Panc1 (cell line): ENCODE data around the gene NPL. TPM values are rescaled to one million over a fixed set of nuclear protein-coding genes. Genes with fewer than 3 reads are reported as not detected.

ENCODE experiments used
- ATAC-seq: fragments of 200-7000 bp; cut with Tn5 transposase; 2 replicates; pipeline ENCODE4 v1.9.1; 2020; ENCODE audit warnings: mild to moderate bottlenecking, moderate library complexity
- BruUV-seq: library from RNA; stranded (reverse); fragments of 400-500 nt; replicated peaks from 2 replicates; lab custom pipeline; 2021; lab: Mats Ljungman, UMichigan
- CTCF ChIA-PET: fragments of 300-600 bp; sonication (Branson Sonifier 250); formaldehyde crosslinking; loops from one replicate; lab custom pipeline; 2022; ENCODE audit warnings: antibody characterized with exemption; lab: Charles Lee
- POLR2A ChIA-PET: fragments of 300-600 bp; sonication (Branson Sonifier 250); formaldehyde crosslinking; loops from one replicate; lab custom pipeline; 2022; ENCODE audit warnings: antibody characterized with exemption; lab: Charles Lee
- DNase-seq: peaks from one replicate; pipeline ENCODE4 v3.0.0-alpha.2; 2010; ENCODE audit warnings: low read depth, low spot score
- H3K27ac ChIP-seq: 2 replicates; pipeline ENCODE4 v1.5.1; 2011; ENCODE audit warnings: mild to moderate bottlenecking, low read length, inconsistent platforms
- H3K27me3 ChIP-seq: fragments of 200-500 bp; sonication (Bioruptor generic); 2 replicates; pipeline ENCODE4 v1.6.0; 2014; ENCODE audit warnings: low read length, inconsistent platforms; ENCODE audit not compliant: control insufficient read depth, insufficient read depth
- H3K36me3 ChIP-seq: fragments of 200-500 bp; sonication (Bioruptor generic); 2 replicates; pipeline ENCODE4 v1.5.1; 2014; ENCODE audit warnings: inconsistent platforms, mild to moderate bottlenecking, low read length, moderate library complexity; ENCODE audit not compliant: control insufficient read depth, insufficient read depth
- H3K4me1 ChIP-seq: 2 replicates; pipeline ENCODE4 v1.5.1; 2011; ENCODE audit warnings: inconsistent platforms, mild to moderate bottlenecking, low read length, moderate library complexity; ENCODE audit not compliant: control insufficient read depth, insufficient read depth
- H3K4me3 ChIP-seq, 2 experiments: 2 replicates each; pipeline ENCODE4 v1.5.1; 2011 to 2012; ENCODE audit warnings: low read depth in 2 of 2, low read length in 2 of 2, mild to moderate bottlenecking in 2 of 2, inconsistent platforms in 1 of 2, moderate library complexity in 1 of 2
- H3K9me3 ChIP-seq: fragments of 200-500 bp; sonication (Bioruptor generic); 2 replicates; pipeline ENCODE4 v1.5.1; 2014; ENCODE audit warnings: low read depth, mild to moderate bottlenecking, inconsistent platforms, low read length, moderate library complexity; ENCODE audit not compliant: control insufficient read depth, insufficient read depth
- POLR2AphosphoS5 ChIP-seq: IDR thresholded peaks from 2 replicates; pipeline ENCODE4 v1.6.1; 2012; ENCODE audit warnings: mild to moderate bottlenecking, low read depth, low read length, moderate library complexity
- SIN3A ChIP-seq: IDR thresholded peaks from 2 replicates; pipeline ENCODE4 v1.6.1; 2012; ENCODE audit warnings: low read depth, mild to moderate bottlenecking, low read length, moderate library complexity, borderline replicate concordance; ENCODE audit not compliant: insufficient read depth
- TCF7L2 ChIP-seq: IDR thresholded peaks from 2 replicates; pipeline ENCODE4 v1.6.1; 2011; ENCODE audit warnings: mild to moderate bottlenecking, low read depth, low read length, inconsistent platforms
- in situ Hi-C: cut with HindIII; loops from 2 replicates; pipeline ENCODE4 v1.10.0; 2016; ENCODE audit warnings: low sequenced_read_pairs, low pct_unique_long_range_greater_than_20kb
- intact Hi-C: fragments of 100-400 bp; cut with micrococcal nuclease; formaldehyde crosslinking; loops from one replicate; pipeline ENCODE4 v1.10.0; 2022; ENCODE audit not compliant: unreplicated experiment
- total RNA-seq: library from RNA; stranded (reverse); gene quantifications from one replicate; pipeline ENCODE4 v1.2.1, GENCODE V29; 2021; ENCODE audit not compliant: unreplicated experiment
- TF ChIP-seq, protein P1 (sequence below), 2 experiments: IDR thresholded peaks; 2 replicates each; pipeline ENCODE4 v1.6.1; 2011 to 2012; ENCODE audit warnings: low read depth in 2 of 2, control low read depth in 1 of 2, low read length in 1 of 2, mild to moderate bottlenecking in 1 of 2, moderate library complexity in 1 of 2; ENCODE audit not compliant: insufficient read depth in 1 of 2
- TF ChIP-seq, protein P2 (sequence below): fragments of 450-650 bp; IDR thresholded peaks from 2 replicates; pipeline ENCODE4 v1.5.1; 2017; ENCODE audit warnings: mild to moderate bottlenecking

The NPL gene
- total RNA-seq, 1 experiment from 2014 or later = 0.90 TPM

DNA sequence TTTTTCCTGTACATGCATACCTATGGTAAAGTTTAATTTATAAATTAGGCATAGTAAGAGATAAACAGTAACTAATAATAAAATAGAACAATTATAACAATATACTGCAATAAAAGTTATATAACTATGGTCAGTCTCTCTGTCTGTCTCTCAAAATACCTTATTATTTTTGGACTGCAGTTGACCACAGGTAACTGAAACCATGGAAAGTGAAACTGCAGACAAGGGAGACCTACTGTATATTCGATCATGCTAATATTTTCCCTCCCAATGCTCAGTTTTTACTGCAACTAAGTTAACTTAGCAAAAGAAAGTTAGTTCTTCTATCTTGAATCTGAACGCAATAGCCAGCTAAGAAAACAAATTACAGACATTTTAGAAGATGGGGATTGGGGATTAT, 37.3 kb downstream of the NPL start:
- no TSS peak for BruUV-seq
- in situ Hi-C loops (no loop called here), intact Hi-C loops (no loop called here)
- peaks cover 26% of the 10 kb centered on the region for H3K27me3 ChIP-seq
- H3K4me3 ChIP-seq = no peak overlapping the region
- CTCF ChIA-PET = no interaction called here
- TF ChIP-seq, protein P1, sequence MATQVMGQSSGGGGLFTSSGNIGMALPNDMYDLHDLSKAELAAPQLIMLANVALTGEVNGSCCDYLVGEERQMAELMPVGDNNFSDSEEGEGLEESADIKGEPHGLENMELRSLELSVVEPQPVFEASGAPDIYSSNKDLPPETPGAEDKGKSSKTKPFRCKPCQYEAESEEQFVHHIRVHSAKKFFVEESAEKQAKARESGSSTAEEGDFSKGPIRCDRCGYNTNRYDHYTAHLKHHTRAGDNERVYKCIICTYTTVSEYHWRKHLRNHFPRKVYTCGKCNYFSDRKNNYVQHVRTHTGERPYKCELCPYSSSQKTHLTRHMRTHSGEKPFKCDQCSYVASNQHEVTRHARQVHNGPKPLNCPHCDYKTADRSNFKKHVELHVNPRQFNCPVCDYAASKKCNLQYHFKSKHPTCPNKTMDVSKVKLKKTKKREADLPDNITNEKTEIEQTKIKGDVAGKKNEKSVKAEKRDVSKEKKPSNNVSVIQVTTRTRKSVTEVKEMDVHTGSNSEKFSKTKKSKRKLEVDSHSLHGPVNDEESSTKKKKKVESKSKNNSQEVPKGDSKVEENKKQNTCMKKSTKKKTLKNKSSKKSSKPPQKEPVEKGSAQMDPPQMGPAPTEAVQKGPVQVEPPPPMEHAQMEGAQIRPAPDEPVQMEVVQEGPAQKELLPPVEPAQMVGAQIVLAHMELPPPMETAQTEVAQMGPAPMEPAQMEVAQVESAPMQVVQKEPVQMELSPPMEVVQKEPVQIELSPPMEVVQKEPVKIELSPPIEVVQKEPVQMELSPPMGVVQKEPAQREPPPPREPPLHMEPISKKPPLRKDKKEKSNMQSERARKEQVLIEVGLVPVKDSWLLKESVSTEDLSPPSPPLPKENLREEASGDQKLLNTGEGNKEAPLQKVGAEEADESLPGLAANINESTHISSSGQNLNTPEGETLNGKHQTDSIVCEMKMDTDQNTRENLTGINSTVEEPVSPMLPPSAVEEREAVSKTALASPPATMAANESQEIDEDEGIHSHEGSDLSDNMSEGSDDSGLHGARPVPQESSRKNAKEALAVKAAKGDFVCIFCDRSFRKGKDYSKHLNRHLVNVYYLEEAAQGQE (IDR thresholded peaks at IDR 0.05; ENCODE audit: insufficient read depth in 1 of 2, low read depth in 2 of 2, low read length in 1 of 2) = no peak
- TF ChIP-seq TCF7L2 (no peak), SIN3A (no peak), POLR2AphosphoS5 (no peak)
- TF ChIP-seq, protein P2, sequence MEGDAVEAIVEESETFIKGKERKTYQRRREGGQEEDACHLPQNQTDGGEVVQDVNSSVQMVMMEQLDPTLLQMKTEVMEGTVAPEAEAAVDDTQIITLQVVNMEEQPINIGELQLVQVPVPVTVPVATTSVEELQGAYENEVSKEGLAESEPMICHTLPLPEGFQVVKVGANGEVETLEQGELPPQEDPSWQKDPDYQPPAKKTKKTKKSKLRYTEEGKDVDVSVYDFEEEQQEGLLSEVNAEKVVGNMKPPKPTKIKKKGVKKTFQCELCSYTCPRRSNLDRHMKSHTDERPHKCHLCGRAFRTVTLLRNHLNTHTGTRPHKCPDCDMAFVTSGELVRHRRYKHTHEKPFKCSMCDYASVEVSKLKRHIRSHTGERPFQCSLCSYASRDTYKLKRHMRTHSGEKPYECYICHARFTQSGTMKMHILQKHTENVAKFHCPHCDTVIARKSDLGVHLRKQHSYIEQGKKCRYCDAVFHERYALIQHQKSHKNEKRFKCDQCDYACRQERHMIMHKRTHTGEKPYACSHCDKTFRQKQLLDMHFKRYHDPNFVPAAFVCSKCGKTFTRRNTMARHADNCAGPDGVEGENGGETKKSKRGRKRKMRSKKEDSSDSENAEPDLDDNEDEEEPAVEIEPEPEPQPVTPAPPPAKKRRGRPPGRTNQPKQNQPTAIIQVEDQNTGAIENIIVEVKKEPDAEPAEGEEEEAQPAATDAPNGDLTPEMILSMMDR = no peak
- H3K36me3 ChIP-seq = no peaks in the 10 kb centered on the region; the same call in 1 of the 2 replicates
- DNase-seq (no peak), ATAC-seq (no peak)
- H3K9me3 ChIP-seq = no peaks in the 10 kb centered on the region
- POLR2A ChIA-PET = no interaction called here
- no peak overlapping the region for H3K27ac ChIP-seq
- H3K4me1 ChIP-seq = no peaks in the 10 kb centered on the region

DNA sequence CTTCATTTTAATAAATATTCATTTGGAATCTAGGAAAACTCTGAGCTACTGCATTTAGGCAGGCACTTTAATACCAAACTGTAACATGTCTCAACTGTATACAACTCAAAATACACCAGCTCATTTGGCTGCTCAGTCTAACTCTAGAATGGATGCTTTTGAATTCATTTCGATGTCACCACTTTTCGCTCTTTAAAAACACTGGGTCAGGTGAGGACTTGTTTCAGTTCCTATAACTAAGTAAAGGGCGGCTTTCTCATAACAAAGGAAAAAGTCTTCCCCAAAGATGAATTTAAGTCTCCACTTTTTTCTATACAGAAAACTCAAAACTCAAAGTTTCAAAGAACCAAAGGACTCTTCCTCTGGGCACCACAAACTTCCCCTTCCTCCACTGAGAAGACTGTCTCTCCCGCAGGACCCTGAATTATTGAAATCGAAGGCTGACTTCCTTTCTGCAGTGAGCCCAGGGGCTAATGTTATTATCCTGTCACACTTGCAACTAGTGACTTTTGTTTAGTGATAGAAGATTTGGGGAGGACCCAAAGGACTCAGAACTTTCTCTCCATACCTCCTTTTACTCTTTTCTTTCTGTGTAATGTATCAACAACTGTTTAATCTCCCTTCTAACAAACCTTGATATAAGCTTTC, 39.8 kb downstream of the NPL start:
- Histone ChIP-seq H3K4me3 (no peak overlapping the region), H3K27ac (no peak overlapping the region), H3K36me3 (no peaks in the 10 kb centered on the region; the same call in 1 of the 2 replicates), H3K4me1 (no peaks in the 10 kb centered on the region), H3K27me3 (peaks cover 22% of the 10 kb centered on the region), H3K9me3 (no peaks in the 10 kb centered on the region)
- intact Hi-C loops (no loop called here), in situ Hi-C loops (no loop called here)
- CTCF ChIA-PET = no interaction called here
- no TSS peak for BruUV-seq
- ATAC-seq (no peak), DNase-seq (no peak)
- TF ChIP-seq SIN3A (no peak), POLR2AphosphoS5 (no peak), TCF7L2 (no peak)
- TF ChIP-seq, protein P2 = no peak
- TF ChIP-seq, protein P1 (IDR thresholded peaks at IDR 0.05; ENCODE audit: insufficient read depth in 1 of 2, low read depth in 2 of 2, low read length in 1 of 2) = no peak
- POLR2A ChIA-PET = no interaction called here
